MG63 (cell line): ENCODE measurements around the gene APP. TPM values are rescaled to one million over a fixed set of nuclear protein-coding genes. Genes with fewer than 3 reads are reported as not detected.
A peak's percentile ranks its signal among the peaks of the same experiment; 100 is the strongest.
"Not testable (repeated sequence)": the region's sequence is repeated elsewhere in the genome, so short reads cannot be mapped to it uniquely, and the experiment has no call there.

Experiments used
- DNase-seq: peaks from one replicate; pipeline ENCODE4 v3.0.0-alpha.2; 2020
- H3K27me3 ChIP-seq: fragments of 250-450 bp; sonication (Bioruptor Pico); 2 replicates; pipeline ENCODE4 v1.5.1; 2020; ENCODE audit warnings: mild to moderate bottlenecking, moderate library complexity
- H3K36me3 ChIP-seq: fragments of 250-450 bp; sonication (Bioruptor Pico); 2 replicates; pipeline ENCODE4 v1.5.1; 2020; ENCODE audit warnings: mild to moderate bottlenecking, moderate library complexity
- H3K4me3 ChIP-seq: fragments of 250-450 bp; sonication (Bioruptor Pico); 2 replicates; pipeline ENCODE4 v1.5.1; 2020; ENCODE audit warnings: mild to moderate bottlenecking, moderate library complexity
- H3K9me3 ChIP-seq: fragments of 250-450 bp; sonication (Bioruptor Pico); 2 replicates; pipeline ENCODE4 v1.5.1; 2020; ENCODE audit warnings: mild to moderate bottlenecking, moderate library complexity
- total RNA-seq: library from RNA; depleted of rRNA; stranded (reverse); fragments of >200 nt; shearing (Covaris generic); gene quantifications from 2 replicates; pipeline ENCODE4 v1.2.3, GENCODE V29; 2014; ENCODE audit warnings: low replicate concordance

The APP gene
- total RNA-seq, 1 experiment from 2014 or later, result 252 TPM

GRCh38 chr21:26097475-26097874, 73.1 kb downstream of the APP start:
- Histone ChIP-seq H3K9me3 (no peaks in the 10 kb centered on the region), H3K27me3 (no peaks in the 10 kb centered on the region), H3K4me3 (no peak overlapping the region), H3K36me3 (no peaks in the 10 kb centered on the region; the same call in 1 of the 2 replicates)
- no peak for DNase-seq

- Histone ChIP-seq H3K27me3 (no peaks in the 10 kb centered on the region), H3K36me3 (no peaks in the 10 kb centered on the region; the same call in 1 of the 2 replicates), H3K9me3 (no peaks in the 10 kb centered on the region), H3K4me3 (no peak overlapping the region)
- no peak for DNase-seq
Observed at GRCh38 chr21:26096494-26097371, 73.8 kb downstream of the APP start.

DNA sequence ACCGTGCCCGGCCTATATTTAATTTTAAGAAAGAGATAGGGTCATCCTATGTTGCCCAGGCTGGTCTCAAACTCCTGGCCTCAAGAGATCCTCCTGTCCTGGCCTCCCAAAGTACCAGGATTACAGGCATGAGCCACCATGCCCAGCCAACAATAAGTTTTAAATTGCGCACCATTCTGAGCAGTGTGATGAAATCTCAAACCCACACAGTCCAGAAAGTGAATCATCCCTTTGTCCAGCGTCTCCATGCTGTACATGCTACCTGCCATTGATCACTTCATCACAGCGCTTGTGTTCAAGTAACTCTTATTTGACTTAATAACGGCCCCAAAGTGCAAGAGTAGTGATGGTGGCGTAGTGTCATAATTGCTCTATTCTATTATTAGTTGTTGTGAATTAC, 75.4 kb downstream of the APP start:
- Histone ChIP-seq H3K9me3 (no peaks in the 10 kb centered on the region), H3K4me3 (no peak overlapping the region), H3K27me3 (no peaks in the 10 kb centered on the region), H3K36me3 (no peaks in the 10 kb centered on the region; the same call in none of the 2 replicates)
- DNase-seq, result no peak

- DNase-seq, result no peak
- Histone ChIP-seq H3K4me3 (no peak overlapping the region), H3K9me3 (no peaks in the 10 kb centered on the region), H3K36me3 (peaks cover 3% of the 10 kb centered on the region), H3K27me3 (no peaks in the 10 kb centered on the region)
Observed at GRCh38 chr21:26093122-26093521, 77.4 kb downstream of the APP start.

- H3K27me3 ChIP-seq, result no peaks in the 10 kb centered on the region
- H3K36me3 ChIP-seq, result peaks cover 3% of the 10 kb centered on the region
- DNase-seq, result no peak
- no peak overlapping the region for H3K4me3 ChIP-seq
- H3K9me3 ChIP-seq, result no peaks in the 10 kb centered on the region
Observed at GRCh38 chr21:26091480-26092018, 79.0 kb downstream of the APP start.

- no peak for DNase-seq
- H3K36me3 ChIP-seq, result peaks cover 3% of the 10 kb centered on the region
- H3K9me3 ChIP-seq, result no peaks in the 10 kb centered on the region
- no peak overlapping the region for H3K4me3 ChIP-seq
- H3K27me3 ChIP-seq, result no peaks in the 10 kb centered on the region
Observed at GRCh38 chr21:26089730-26090129, 80.8 kb downstream of the APP start.

DNA sequence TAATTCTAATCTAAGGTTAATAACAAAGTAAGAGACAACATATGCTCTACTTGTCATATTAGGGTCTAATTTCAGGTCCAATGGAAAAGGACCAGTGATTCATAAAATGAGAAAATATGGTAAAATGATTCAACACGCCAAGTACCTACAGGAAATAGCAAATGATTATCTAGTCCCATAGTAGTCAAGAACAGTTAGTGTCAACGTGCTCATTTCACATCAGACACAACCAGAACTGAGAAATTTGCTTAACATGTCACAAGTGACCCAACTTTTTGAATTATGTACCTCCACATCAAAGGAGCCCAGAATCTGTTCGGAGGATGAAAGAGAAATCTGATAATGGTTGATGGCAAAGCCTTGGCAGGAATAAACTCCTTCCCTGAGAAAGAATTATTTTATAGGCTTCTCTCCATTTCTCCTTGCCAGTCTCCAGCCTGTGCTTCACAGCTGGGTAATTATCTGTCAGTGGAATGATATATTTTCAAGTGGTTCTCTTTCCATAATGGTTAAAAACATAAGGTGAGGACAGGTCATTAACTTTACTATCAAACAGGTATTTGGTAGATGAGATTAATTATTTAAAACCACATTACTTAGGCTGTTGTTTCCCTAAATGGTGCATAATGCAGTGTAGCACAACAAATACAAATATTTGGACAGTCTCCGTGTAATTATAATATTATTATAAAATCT, 83.2 kb downstream of the APP start:
- H3K9me3 ChIP-seq, result no peaks in the 10 kb centered on the region
- H3K4me3 ChIP-seq, result no peak overlapping the region
- DNase-seq, result no peak
- peaks cover 3% of the 10 kb centered on the region for H3K36me3 ChIP-seq
- H3K27me3 ChIP-seq, result no peaks in the 10 kb centered on the region

- no peak for DNase-seq
- Histone ChIP-seq H3K9me3 (no peaks in the 10 kb centered on the region), H3K27me3 (no peaks in the 10 kb centered on the region), H3K4me3 (no peak overlapping the region), H3K36me3 (peaks cover 3% of the 10 kb centered on the region)
Observed at GRCh38 chr21:26085882-26086281, 84.7 kb downstream of the APP start.

DNA sequence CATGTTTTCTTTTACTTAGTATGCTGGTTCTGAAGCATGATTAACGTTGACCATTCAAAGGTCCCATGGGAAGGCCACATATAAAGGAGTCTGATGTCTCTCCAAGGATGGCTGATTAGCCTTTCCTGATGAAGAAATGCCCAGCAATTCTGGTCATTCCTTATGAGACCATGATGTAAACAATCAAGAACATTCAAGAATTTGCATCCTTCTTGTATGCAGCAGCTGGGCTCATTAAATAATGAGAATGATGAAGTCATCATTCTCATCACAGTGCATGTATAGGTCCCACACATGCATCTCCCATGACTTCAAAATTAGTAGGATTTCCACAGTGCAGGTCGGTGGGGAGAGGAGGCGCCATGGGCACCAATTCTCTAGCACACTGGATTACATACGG, 85.4 kb downstream of the APP start:
- Histone ChIP-seq H3K36me3 (peaks cover 4% of the 10 kb centered on the region), H3K4me3 (no peak overlapping the region), H3K9me3 (no peaks in the 10 kb centered on the region), H3K27me3 (no peaks in the 10 kb centered on the region)
- no peak for DNase-seq

DNA sequence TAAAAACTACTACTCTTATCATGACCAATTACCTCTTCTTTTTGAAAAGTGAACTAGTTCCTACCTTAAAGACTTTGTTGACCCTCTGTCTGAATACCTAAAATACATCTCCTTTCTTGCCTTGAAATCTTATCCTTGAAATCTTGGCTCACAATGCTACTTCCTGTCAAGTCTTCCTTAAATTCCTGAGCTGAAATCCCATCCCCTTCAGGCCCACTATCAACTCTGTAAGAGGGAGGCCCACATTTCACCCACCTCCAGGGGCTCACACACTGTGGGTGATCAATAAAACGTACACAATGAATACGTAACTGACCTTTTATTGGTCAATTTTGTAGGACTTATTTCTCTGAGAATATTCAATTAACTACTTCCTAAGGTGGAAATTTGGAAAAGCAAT, 88.0 kb downstream of the APP start:
- DNase-seq, result no peak
- Histone ChIP-seq H3K27me3 (no peaks in the 10 kb centered on the region), H3K4me3 (no peak overlapping the region), H3K36me3 (peaks cover 3% of the 10 kb centered on the region), H3K9me3 (no peaks in the 10 kb centered on the region)

- DNase-seq, H3K27me3 ChIP-seq, H3K9me3 ChIP-seq, H3K36me3 ChIP-seq, H3K4me3 ChIP-seq: not testable (repeated sequence)
Observed at GRCh38 chr21:26081175-26081760, 89.3 kb downstream of the APP start.

- H3K36me3 ChIP-seq, result peaks cover 3% of the 10 kb centered on the region
- no peak overlapping the region for H3K4me3 ChIP-seq
- no peaks in the 10 kb centered on the region for H3K27me3 ChIP-seq
- no peak for DNase-seq
- no peaks in the 10 kb centered on the region for H3K9me3 ChIP-seq
Observed at GRCh38 chr21:26080211-26080610, 90.4 kb downstream of the APP start.

GRCh38 chr21:26079366-26079765, 91.2 kb downstream of the APP start:
- Histone ChIP-seq H3K36me3 (peaks cover 3% of the 10 kb centered on the region; the same call in 1 of the 2 replicates), H3K9me3 (no peaks in the 10 kb centered on the region), H3K27me3 (no peaks in the 10 kb centered on the region), H3K4me3 (no peak overlapping the region)
- DNase-seq, result no peak

DNA sequence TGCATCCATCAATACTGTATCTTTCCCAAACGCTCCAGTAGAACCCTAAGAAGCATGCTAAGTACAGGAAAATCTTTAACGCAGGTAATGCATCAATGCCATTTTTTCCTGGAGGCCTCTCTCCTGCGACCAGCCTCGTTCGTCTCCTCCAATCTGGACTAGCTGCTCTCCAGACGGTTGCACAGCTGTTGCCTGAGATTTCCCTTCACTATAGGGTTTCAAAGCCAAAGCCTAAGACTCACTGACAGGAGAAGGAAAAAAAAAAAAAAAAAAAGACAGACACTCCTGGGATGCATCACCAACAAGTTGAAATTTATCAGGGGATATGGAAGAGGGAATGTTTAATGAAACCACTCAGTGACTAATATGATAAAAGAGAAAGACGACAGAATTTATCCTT, 93.0 kb downstream of the APP start:
- DNase-seq, result no peak
- Histone ChIP-seq H3K36me3 (peaks cover 3% of the 10 kb centered on the region; the same call in 1 of the 2 replicates), H3K27me3 (no peaks in the 10 kb centered on the region)

DNA sequence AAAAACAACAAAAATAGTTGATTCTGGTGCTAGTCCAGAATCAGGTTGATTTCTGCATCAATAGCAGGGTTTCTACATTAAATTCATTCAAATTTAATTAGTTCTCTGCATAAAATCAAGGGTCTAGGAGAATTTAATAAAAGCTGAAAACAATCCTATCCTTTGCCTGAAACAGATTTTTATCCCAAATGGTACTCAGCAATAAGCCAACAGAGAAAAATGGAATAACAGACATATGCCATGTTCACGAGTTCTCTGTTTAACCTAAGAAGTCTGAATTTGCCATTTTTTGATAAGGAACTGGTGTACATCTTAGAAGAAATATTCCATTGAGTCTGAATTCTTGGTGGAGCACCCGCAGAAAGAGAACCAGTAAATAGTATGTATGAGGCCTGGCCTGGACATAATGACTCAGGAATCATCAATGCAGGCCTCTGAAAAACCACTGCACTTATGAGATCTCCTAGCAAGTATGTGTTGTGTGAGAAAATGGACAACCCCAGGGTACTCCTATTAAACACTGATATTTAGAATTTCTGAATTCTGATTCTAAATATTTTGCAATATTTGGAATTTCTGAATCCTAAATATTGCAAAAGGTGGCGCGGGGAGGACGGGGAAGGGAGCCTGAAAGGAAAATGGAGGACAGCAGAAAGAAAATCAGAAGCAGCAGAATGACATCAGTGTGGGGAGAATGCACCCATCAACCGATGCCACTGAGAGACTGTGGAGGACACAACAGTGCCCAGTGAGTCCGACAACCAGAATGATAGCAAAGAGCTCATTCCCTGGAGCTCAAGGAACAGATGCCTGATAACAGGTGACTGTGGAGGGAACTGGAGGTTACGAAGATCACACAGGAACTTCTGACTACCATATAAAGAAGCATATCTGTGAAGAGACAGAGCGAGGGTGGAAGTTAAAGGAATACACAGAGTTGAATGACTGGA, 97.6 kb downstream of the APP start:
- peak; percentile 9 for DNase-seq
- Histone ChIP-seq H3K9me3 (no peaks in the 10 kb centered on the region), H3K4me3 (no peak overlapping the region), H3K27me3 (no peaks in the 10 kb centered on the region), H3K36me3 (no peaks in the 10 kb centered on the region)

More for the DNA sequence above, 93.0 kb downstream of the APP start:
- Histone ChIP-seq H3K4me3 (no peak overlapping the region), H3K9me3 (no peaks in the 10 kb centered on the region)

GRCh38 chr21:26070822-26071425, 99.6 kb downstream of the APP start:
- Histone ChIP-seq H3K36me3 (no peaks in the 10 kb centered on the region), H3K27me3 (no peaks in the 10 kb centered on the region), H3K9me3 (no peaks in the 10 kb centered on the region), H3K4me3 (0 out of 2 replicates have a peak overlapping the region, but pooled peaks have one; percentile 2)
- DNase-seq, result peak; percentile 47
